ENCODE data around the gene UBE2H.

- no peak for TF ChIP-seq CTCF (IDR thresholded peaks at IDR 0.05)
- no peak for TF ChIP-seq REST (IDR thresholded peaks at IDR 0.05; ENCODE audit: low read depth, low read length)
- TF ChIP-seq NRF1 (IDR thresholded peaks at IDR 0.05; ENCODE audit: low read depth, low read length) = no peak
- TF ChIP-seq POLR2AphosphoS5 (IDR thresholded peaks at IDR 0.05; ENCODE audit: low read depth, low read length) = no peak
- TF ChIP-seq GABPA (IDR thresholded peaks at IDR 0.05; ENCODE audit: low read depth) = no peak
- no peak for TF ChIP-seq SIN3A (IDR thresholded peaks at IDR 0.05; ENCODE audit: borderline replicate concordance, low read depth, low read length)
- no peak for TF ChIP-seq TAF1 (IDR thresholded peaks at IDR 0.05; ENCODE audit: borderline replicate concordance, low read depth, low read length)
- no peak for TF ChIP-seq JUND (IDR thresholded peaks at IDR 0.05)
- TF ChIP-seq NFIC (IDR thresholded peaks at IDR 0.05; ENCODE audit: borderline replicate concordance) = no peak
- TF ChIP-seq CHD2 (IDR thresholded peaks at IDR 0.05; ENCODE audit: low read length, partially characterized antibody) = no peak
- no peak for TF ChIP-seq YY1 (IDR thresholded peaks at IDR 0.05; ENCODE audit: low read depth)
- TF ChIP-seq RAD21 (IDR thresholded peaks at IDR 0.05; ENCODE audit: low read length) = no peak
- no peak for TF ChIP-seq PBX3 (IDR thresholded peaks at IDR 0.05)
Measured at GRCh38 chr7:129851809-129852208, 101.0 kb downstream of the UBE2H start.

All from SK-N-SH (cell line).